NCI-H128 (cell line): ENCODE results near the gene UMAD1.

Experiments used
- DNase-seq: peaks from one replicate; lab custom pipeline; 2025; ENCODE audit not compliant: unreplicated experiment; lab: John Stamatoyannopoulos, UW

The UMAD1 gene

GRCh38 chr7:7719236-7719635 lies 78.7 kb downstream of the UMAD1 start:
- DNase-seq, result peak; percentile 73

- no peak for DNase-seq
These were observed 79.6 kb downstream of the UMAD1 start for GRCh38 chr7:7720193-7720592.

DNA sequence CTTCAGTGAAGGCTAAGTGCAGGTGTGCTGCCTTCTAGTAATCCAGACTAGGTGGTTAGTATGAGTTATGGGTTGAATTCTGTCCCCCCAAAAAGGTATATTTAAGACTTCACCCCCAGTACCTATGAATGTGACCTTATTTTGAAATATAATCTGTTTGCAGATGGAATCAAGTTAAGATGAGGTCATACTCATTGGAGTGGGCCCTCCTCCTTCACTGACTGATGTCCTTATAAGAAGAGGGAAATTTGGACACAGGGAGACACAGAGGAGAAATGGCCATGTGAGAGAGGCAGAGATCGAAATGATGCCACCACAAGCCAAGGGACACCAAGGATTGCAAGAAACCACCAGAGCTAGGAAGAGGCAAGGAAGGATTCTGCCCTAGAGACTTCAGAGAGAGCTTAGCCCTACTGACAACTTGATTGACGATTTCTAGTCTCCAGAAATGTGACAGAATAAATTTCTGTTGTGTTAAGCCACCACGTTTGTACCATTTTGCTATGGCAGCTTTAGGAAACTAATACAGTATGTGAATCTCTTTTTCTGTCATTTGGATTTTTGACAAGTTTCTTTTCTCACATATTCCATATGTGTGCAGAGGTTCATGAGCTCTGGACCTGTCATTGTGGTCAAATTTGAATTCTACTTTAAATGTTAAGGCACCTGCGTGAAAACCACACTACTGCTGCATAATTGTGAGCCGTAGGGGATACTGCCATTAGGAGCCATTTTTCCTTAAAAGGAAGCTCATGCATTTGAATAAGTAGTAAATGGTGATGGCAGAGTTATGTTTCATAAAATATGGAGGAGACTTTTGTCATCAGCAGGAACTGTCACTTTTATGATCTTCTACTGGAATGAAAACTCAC lies 80.4 kb downstream of the UMAD1 start:
- DNase-seq, result no peak

- DNase-seq, result no peak
These were observed 91.2 kb downstream of the UMAD1 start for GRCh38 chr7:7731732-7732131.

- DNase-seq, result no peak
These were observed 92.2 kb downstream of the UMAD1 start for GRCh38 chr7:7732621-7733281.

DNA sequence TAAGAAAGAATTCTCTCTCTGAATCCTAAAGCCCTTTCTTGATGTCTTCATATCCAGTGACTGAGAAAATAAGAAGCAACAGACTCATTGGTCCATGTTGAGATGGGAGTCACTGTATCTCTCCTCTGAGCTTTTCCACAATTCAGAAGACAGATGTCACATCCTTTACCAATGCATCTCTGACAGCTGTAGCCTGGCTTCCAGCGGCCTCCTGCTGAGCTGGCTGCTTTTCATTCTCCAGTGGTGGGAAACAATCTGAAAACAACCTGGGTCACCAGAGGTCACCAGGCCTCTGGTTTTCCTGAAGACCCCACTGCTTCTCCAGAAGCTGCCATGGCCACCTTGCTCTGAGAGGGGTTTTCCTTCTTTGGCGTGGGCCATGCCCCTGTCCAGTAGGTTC lies 96.1 kb downstream of the UMAD1 start:
- no peak for DNase-seq

DNA sequence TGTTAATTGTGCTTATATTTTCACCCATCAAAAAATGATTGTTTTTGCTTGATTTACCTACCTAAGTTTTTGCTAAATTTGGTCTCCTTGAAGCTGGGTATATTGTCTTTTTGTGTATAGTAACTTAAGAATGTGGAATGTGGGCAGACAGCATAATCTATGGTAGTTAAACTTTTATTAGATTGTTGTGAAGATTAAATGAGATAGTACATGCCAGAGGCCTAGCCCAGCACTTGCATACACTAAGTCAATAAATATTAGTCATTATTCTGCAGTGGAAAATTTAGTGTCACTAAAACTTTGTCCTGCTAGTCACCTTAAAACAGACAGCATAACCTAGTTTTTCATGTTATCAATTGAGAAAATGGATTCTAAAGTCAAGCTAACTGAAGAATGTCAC lies 97.1 kb downstream of the UMAD1 start:
- no peak for DNase-seq

GRCh38 chr7:7738177-7738576 lies 97.6 kb downstream of the UMAD1 start:
- no peak for DNase-seq

DNA sequence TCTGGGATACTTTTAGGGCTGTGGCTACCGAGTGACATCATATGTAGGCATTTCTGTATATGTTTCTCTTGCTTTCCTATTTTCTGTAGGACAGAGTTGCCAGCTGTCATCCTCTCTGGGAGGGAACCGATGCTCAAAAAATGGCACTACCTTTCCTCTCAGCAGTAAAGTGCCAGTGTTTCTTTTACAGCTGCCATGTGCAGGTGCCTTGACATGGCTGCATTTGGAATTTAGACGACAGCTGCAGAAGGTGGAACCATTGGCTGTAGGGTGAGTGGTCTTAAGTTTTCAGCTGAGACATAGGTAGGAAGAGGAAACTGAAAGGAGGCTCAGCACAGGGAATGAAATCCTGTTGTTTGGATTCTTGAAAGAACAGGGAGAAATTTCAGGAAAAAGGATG lies 98.1 kb downstream of the UMAD1 start:
- no peak for DNase-seq

DNA sequence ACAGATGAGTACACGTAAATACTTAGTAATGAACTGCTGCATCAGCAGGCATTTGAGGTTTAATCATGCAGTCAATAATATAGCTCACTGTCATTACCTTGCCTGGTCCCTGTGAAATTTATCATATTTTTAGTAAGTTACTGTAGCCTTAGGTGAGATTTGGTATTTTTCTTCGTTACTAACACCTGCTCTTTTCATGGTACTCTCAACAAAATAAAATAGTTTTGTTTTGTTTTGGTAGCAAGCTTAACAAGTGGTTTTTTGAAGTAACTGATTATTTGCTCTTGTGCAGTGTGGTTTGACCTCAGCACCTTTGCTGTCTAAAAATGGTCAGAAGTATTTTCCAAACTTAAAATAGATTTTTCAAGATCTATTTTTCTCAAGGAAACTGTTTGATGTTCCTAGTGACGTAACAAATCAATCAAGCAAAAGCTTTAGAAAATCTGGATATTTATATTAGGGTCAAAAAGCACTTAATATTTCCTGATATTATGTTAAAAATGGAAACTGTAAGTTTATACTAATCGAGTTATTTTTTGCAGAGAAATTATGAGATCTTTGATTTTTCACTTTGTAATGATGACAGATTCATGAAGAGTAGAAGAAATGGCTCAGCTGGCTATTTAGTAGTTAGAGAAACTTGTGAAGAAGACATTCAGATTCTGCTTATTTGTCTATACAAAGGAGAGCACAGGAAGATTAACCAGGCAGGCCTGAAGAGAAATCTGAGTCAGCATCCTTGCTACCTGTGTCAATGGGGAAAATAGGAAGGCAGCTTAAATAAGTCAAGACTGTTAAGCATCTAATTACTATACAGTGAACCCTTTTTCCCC lies 98.9 kb downstream of the UMAD1 start:
- no peak for DNase-seq

GRCh38 chr7:7740037-7740355 lies 99.4 kb downstream of the UMAD1 start:
- no peak for DNase-seq

GRCh38 chr7:7742223-7742622 lies 101.7 kb downstream of the UMAD1 start:
- no peak for DNase-seq

- no peak for DNase-seq
These were observed 104.7 kb downstream of the UMAD1 start for GRCh38 chr7:7745258-7745657.

GRCh38 chr7:7745966-7746365 lies 105.4 kb downstream of the UMAD1 start:
- no peak for DNase-seq

DNA sequence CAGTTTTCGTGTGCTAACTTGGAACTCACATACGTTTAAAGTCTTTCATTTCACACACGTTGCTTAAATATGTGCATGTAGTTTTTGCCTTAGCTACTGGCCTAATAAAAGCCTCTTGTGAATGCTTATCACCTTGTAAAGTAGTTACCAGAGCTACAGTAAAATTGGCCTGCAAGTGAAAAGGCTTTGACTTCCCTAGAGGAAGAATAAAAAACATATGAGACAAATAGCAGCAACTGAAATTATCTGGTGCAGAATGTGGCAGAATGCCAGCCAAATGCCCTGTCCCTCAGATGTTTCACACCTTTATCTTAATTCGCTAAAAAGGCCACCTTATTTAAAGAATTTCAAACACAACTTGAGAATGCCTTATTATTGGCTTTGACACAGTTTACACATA lies 105.9 kb downstream of the UMAD1 start:
- DNase-seq, result no peak

GRCh38 chr7:7750571-7751242 lies 110.2 kb downstream of the UMAD1 start:
- no peak for DNase-seq

DNA sequence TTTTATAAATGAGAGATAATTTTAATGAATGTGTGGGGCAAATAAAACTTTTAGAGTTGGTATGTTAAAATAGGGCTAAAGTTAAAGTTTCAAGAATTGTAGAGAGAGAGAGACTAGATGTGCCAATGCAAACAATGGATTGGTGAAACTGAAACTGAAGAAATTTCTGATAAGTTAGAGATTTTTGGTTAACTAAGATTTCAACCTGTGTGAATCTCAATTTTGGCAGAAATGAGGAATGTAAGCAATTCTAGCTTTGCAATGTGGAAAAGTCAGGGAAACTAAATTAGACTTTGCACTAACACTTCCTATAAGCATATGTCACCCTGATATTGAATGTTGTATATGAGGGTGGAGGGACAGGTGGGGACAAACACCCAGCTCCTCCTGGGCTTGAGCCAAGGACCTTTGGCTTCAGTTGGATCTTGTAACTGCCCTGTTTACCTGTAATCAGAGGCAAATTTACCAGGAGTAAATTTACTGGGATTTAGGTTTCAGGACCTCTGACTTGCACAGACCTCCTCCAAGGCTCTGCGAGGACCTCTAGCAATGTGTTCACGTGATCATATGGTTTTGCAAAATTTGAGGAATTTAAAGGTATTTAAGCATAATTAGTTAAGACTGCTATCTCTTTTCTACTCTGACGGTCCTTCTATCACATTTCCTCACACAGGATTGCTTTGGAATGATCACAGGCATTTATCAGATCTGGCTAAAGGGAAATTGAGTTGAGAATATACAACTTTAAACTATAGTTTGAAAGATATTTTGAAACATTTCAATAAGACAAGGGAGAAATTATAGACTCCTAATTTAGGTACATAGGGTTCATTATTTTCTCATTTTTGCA lies 110.9 kb downstream of the UMAD1 start:
- no peak for DNase-seq

DNA sequence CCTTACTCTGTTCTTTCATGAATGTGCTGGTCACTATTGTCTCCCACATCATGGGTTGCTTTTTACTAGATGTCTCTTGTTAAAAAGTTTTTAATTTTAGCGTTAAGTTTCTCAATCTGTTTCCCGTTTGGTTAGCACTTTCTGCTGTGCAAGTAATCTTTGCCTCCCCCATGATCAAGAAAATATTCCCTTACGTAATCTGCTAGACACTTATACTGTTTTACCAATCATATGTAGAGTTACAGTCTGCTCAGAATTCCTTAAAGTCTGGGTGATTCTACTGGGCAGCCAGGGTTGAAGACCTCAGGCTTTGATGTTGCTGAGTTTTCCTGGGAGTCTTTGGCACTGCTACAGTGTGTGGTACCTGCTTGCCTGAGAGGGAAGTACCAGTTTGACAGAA lies 116.0 kb downstream of the UMAD1 start:
- DNase-seq, result no peak

GRCh38 chr7:7757576-7757975 lies 117.0 kb downstream of the UMAD1 start:
- no peak for DNase-seq

- DNase-seq, result no peak
These were observed 120.9 kb downstream of the UMAD1 start for GRCh38 chr7:7761340-7761973.
